ENCODE measurements around the gene ZNF22.

ZNF22 gene

DNA sequence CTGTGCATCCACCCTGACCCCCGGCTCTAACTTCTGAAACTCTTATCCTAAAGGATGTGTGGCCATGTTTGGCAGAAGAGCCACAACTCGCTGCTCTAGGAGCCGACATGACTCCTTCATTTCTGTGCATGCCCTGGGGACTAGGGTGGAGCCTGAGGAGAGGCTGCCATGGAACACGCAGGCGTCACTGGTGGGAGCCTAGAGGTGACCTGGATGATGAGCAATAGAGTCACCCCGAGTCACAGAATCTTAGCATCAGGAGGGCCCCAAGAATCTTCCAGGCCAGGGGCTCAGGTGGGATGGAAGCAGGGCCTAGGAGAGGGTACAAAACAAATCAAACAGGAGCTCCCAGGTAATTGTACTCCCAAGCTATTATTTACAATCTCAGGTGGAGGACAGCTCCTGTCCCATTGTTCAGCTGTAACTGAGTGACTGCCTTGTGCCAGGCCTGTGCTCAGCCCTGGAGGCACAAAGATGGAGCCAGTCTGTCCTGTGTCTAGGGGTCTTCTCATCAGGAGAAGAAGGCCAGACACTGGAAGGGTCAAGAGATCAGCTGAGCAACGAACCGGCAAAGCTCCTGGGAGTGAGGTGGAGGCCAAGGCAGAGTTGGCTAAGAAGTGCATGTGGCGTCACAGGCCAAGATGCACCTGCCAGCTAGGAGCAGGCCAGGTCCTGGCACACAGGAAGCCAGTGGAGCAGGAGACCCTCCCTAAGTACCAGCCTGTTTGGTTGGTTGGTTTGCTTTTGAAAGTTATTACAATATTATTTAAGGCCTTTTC is 5.8 kb upstream of the ZNF22 start:
- peak overlapping the region; percentile 32 for H3K27ac ChIP-seq
- TF ChIP-seq CTCF (conservative IDR thresholded peaks at IDR 0.05), result no peak

- TF ChIP-seq CTCF (conservative IDR thresholded peaks at IDR 0.05), result no peak
- peak overlapping the region; percentile 32 for H3K27ac ChIP-seq
These were observed 5.2 kb upstream of the ZNF22 start for GRCh38 chr10:44995581-44995913.

DNA sequence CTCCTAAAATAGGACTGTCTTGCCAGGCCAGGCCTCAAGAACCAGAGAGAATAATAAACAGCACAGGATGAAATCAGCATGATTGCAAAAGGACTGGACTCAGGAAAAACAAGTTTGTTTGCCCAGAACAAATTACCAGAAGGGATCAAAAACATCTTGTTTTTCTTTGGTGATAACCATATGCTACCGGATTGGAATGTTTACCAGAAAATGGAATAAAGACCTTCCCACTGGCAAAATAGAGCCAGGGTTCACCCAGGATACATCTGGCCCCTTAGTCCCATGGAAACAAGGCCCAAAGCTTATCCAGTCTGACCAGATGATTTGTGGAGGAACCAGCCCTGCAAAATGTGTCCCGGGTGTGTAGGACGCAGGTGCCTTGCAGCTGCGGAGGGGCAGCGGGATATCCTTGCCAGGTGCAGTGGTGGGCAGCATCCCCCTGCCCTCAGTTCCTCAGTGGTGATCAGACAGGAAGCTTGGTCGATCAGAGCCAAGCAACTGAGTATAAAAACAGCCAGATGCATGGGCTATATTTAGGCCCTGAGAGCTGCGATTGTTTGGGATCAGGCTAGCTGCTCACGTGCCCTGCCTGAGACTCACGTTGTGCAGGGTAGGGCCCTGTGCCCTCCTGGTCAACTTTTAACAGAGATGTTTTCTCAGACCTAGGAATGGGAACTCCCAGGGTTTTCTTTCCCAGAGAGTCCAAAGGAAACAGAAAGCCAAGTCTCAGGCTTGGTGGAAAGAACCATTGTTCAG is 4.6 kb upstream of the ZNF22 start:
- no peak for TF ChIP-seq CTCF (conservative IDR thresholded peaks at IDR 0.05)
- peak overlapping the region; percentile 32 for H3K27ac ChIP-seq

DNA sequence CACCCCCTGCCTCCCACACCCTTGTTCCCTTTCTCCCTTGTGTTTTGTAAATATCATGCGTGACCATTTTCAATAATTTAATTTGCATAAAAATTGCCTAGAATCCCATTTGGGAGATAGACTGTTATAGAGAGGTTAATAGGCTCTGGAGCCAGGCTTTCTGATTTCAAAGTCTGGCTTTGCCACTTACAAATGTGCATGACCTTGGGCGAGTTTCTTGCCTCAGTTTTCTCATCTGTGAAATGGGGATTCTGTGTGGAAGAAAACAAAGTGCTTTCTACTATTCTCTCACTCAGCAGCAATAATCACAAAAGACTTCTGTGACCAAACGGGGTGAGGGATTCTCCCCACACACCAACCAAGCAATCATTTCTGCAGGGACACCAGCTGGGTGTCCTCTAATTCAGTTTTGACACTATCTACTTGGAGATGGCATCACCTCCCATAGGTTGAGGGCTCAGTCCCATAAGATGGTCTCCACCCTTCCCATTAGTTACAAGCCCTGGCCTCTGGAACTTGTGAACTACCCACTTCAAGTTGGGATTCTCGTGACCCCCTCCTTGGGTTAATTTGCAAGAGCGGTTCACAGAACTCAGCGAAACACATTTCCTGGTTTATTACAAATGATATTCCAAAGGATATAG is 3.5 kb upstream of the ZNF22 start:
- no peak for TF ChIP-seq CTCF (conservative IDR thresholded peaks at IDR 0.05)
- H3K27ac ChIP-seq, result no peak overlapping the region

- H3K27ac ChIP-seq, result no peak overlapping the region
These were observed 2.5 kb upstream of the ZNF22 start for GRCh38 chr10:44998146-44998631.

GRCh38 chr10:45000138-45000751 is 478 bp upstream of the ZNF22 start:
- H3K27ac ChIP-seq, result peak overlapping the region; percentile 100
- no peak for TF ChIP-seq CTCF (conservative IDR thresholded peaks at IDR 0.05)

More at GRCh38 chr10:44998146-44998631, 2.5 kb upstream of the ZNF22 start:
- TF ChIP-seq CTCF (conservative IDR thresholded peaks at IDR 0.05), result no peak

Measured in VCaP (cell line).